NCI-H1417 treated with DMSO at 0.1 percent for 48 hours (cell line): ENCODE measurements around the gene BMPR1B.

Source experiments
- DNase-seq: peaks from one replicate; lab custom pipeline; 2025; lab: John Stamatoyannopoulos, UW

Gene BMPR1B

DNA sequence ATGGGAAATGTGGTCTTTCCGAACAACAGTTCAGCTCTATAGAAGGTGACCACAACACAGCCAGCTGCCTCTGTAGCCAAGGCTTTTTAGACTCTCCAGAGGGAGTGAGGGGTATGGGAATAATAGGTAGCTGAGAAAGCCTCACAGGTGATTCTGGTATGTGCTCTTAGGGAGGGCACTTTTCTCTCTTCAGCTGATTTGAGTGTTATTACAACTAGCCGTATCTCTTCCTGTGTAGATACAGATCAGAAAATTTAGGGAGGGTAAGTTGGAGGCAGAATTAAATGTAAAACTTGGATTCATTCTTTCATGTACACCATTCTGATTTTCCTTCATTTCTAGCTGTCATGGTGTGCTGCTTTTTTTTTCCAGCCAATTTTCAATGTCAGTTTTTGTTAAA, 154.9 kb downstream of the BMPR1B start:
- DNase-seq = no peak

DNA sequence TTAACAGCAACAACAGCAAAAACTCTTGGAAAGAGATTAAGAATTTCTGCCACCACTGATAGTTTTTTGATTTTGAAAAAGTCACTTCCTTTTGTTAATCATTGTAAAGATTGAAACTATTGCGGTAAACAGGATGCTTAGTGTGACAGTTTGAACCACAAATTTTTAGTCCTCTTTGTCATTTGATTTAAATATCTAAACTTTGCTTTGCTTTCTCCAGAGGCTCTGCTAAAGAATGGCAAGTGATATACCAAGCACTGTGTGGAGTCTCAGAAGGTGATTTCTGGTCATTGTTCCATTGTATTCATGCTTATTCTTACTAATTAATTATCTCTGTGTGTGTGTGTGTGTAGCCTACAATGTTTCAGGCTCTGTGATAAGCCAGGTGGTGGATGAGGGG, 155.6 kb downstream of the BMPR1B start:
- DNase-seq = no peak

DNA sequence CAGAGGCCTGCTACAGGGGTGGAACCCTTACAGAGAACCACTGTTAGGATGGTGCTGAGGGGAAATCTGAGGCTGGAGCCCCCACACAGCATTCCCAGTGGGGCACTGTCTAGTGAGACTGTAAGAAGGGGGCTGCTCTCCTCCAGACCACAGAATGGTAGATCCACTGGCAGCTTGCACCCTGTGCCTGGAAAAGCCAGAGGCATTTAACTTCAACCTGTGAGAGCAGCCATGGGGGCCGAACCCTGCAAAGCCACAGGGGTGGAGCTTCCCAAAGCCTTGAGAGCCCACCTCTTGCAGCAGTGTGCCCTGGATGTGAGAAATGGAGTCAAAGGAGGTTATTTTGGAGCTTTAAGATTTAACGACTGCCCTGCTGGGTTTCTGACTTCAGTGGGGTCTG, 159.4 kb downstream of the BMPR1B start:
- no peak for DNase-seq

- no peak for DNase-seq
These were observed 160.8 kb downstream of the BMPR1B start for GRCh38 chr4:94918543-94918942.

- DNase-seq = no peak
These were observed 162.6 kb downstream of the BMPR1B start for GRCh38 chr4:94920369-94920768.

DNA sequence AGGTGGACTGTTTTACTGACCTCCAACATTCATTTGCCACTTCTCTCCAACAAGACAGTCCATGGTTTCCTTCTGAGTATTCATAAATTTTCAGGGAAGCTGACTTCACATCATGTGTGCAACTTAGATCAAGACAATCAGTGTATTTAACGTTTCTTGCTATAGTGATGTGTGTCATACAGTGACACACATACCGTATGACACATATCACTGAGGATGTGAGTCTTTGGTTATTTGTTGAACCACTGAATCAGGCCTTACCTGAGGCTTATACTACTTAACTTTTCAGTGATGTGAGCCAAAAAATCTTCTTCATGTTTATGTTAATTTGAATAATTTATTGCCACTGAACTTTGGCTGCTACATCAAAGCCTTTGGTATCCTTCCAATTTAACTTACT, 166.8 kb downstream of the BMPR1B start:
- DNase-seq = no peak

DNA sequence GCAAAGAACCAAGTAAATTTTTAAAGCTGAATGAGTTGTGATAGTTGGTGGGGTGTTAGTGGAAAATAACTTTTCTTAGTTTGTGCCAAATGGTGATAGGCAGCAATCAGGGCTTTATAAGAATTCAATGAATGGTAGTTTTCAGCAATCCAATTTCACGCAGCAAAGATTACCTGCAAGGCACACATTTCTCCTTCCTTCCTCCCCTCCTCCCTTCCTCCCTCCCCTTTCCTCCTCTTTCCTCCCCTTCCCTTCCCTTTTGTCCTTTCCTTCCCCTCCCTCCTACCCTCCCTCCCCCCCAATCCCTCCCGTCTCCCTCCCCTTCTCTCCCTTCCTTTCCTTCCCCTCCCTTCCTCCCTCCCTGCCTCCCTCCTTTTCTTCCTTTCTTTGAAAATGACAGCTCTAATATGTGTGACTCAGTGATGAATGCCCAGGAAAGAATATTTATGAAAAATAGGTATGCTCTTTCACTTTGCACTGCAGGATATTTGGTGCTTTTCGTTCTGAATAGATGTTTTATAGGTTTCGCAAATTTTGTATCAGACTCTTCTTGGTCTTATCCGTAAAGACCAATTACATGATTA, 168.1 kb downstream of the BMPR1B start:
- no peak for DNase-seq

GRCh38 chr4:94926936-94927335, 169.2 kb downstream of the BMPR1B start:
- DNase-seq = no peak

DNA sequence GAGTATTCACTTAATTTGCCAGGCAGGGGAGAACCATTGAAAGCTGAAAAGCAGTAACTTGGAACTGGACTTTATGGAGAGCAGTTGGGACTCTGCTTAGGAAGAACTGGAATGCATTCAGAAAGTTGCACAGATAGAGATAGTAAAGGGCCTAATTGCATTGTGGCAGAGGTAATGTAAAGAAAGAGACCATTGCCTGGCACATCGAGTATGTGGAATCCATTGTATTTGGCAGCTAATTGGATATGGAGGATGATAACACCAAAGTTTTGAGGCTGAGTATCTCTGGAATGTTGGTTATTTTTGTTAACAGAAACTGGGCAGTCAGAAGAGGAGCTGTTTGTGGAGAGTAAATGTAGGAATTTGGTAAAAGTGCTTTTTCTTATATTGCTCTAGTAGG, 169.9 kb downstream of the BMPR1B start:
- DNase-seq = no peak

GRCh38 chr4:94929696-94930095, 171.9 kb downstream of the BMPR1B start:
- no peak for DNase-seq

GRCh38 chr4:94931626-94932025, 173.9 kb downstream of the BMPR1B start:
- DNase-seq = no peak

DNA sequence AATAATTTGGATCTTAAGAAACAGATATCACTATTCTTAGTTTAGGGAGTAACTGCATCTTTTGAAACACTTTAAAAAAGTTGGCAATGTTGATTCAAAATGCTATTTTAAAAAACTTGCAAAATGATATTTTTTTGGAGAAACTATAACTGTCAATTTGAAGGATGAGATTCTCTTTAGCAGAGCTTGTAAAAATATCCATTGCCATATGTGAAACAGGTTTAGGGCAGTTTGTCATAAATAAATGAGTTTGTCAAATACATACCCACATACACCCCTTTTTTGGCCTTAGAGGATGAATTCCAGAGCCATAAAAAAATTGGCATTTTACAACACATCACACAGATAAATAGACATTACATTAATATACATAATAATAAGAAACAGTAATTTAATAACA, 174.6 kb downstream of the BMPR1B start:
- no peak for DNase-seq

DNA sequence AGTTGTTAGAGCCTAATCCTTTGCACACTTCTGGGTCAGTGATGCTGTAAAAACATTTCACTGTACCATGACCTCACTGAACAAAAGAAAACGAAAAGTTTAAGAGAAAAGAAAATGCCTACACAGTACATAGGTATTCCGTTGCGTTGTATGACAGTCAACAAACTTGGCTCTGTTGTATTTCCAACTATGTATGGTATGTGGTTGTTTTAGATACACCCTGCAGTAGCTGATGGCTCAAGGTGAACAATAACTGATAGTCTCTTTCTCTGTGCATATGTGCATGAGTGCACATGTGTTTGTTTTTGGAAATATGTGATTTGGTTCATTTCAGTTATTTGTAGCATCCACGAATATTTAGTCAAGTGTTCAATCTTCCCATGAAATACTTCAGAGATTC, 176.0 kb downstream of the BMPR1B start:
- DNase-seq = no peak

DNA sequence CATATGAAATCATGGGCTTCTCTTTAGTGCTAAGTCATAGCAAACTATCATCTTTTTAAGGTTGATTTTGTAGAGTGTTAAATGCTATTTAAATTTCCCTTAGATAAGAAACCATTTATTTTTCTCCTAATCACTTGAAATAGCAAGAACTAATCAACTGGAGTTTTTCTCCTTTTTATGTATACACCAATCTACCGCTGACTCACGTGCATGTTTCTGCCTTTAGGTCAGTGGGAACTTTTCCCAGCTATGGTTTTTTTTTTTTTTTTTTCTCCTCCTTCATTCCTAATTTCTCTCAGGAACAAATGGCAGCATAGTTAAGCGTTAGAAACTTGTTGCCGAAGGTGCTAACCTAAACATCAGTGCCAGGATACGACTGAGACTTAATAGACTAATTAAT, 176.4 kb downstream of the BMPR1B start:
- no peak for DNase-seq

- no peak for DNase-seq
These were observed 177.1 kb downstream of the BMPR1B start for GRCh38 chr4:94934864-94935263.

DNA sequence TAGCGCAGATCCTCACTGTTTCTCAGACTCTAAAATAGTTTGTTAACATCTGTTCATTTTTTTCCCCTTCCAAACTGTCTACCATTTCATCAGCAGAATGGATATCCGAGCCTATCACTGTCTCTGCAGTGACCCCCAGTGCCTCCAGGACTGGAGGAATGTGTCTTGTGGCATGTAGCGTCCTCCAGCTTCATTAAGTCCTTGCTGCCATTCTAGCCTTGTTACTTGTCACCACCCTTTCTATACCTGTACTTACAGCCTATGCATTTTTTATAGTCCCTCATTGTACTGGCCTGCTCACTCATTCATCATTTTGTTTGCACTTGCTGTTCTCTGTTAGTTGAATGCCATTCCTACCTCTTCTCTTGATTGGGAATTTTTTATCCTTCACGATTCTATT, 179.1 kb downstream of the BMPR1B start:
- DNase-seq = no peak

DNA sequence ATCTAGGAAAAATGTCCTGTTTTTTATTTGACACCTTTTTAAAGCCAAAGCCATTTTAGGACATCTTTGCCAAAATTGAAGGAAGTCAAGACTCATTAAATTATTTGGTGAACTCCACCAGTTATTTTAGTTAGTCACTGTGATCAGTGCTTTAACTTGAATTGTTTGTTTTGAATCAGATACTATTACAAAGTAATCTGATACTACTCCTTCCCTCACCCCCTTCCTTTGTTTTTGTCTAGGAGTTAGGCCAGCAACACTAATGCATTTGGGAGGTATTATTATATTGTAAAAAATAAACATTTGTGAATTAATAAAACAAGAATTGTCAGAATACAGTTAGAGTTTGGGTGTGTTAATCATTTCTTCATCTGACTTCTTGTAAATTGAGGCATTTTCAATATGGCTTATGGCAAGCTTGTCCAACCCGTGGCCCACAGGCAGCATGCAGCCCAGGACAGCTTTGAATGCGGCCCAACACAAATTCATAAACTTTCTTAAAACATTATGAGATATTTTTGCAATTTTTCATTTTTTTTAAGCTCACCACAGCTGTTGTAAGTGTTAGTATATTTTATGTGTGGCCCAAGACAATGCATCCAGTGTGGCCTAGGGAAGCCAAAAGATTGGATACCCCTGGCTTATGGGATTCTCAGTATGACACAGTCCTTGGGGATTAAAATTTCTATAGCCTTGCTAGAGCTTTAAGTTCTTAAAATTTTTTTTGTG, 182.2 kb downstream of the BMPR1B start:
- DNase-seq = no peak

- no peak for DNase-seq
These were observed 182.8 kb downstream of the BMPR1B start for GRCh38 chr4:94940520-94940908.

- no peak for DNase-seq
These were observed 184.0 kb downstream of the BMPR1B start for GRCh38 chr4:94941706-94942105.

DNA sequence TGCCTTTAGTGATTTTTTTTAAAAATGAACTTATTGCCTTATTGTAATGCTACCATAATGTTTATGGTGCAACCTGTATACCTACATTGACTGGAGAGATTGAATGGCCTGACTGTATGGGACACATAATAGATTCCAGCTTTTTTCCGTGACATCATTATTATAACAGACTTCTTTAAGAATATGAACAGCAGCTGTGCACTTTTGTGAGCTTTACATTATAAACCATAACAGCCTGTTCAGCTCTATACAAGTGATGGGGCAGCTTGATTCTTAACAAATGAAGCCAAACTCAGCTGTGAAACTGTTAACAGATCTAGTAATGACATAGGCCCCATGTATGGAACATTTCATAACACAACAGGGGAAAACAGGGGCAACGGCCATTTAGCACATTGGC, 187.0 kb downstream of the BMPR1B start:
- no peak for DNase-seq

GRCh38 chr4:94947681-94948108, 189.9 kb downstream of the BMPR1B start:
- no peak for DNase-seq

GRCh38 chr4:94954251-94954650, 196.5 kb downstream of the BMPR1B start:
- DNase-seq = no peak

GRCh38 chr4:94957030-94957429, 199.3 kb downstream of the BMPR1B start:
- DNase-seq = no peak

DNA sequence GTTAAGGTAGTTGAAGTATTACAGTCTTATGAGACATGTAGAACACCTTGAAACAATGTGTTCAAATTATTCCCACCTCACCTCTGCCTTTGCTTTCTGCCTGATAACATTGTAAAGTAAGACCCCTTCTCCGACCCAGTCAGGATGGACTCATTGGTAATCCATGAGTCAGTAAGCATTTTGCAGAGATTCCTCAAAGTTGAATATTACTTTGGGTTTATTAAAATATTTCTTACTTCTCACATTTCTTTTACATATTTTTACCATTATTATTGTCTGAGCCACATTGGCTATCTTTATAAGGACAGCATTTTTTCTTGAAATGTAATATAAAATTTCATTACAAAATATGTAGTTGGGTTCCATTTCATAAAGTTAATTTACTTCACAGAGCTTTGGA, 201.6 kb downstream of the BMPR1B start:
- DNase-seq = no peak
